NT2/D1 (cell line): ENCODE measurements around the gene SLC6A8.

Source experiments
- SUZ12 ChIP-seq: IDR thresholded peaks from 2 replicates; pipeline ENCODE4 v1.6.1; 2011; ENCODE audit not compliant: insufficient read length, insufficient read depth; ENCODE audit errors: extremely low read depth
- YY1 ChIP-seq: IDR thresholded peaks from 2 replicates; pipeline ENCODE4 v1.6.1; 2011; ENCODE audit not compliant: insufficient read length, insufficient read depth
- ZNF274 ChIP-seq: IDR thresholded peaks from 2 replicates; pipeline ENCODE4 v1.6.1; 2011; ENCODE audit warnings: mild to moderate bottlenecking, low read depth, low read length

- no peak for TF ChIP-seq ZNF274
- TF ChIP-seq YY1, result no peak
- TF ChIP-seq SUZ12, result no peak
Measured at GRCh38 chrX:153707406-153707805, 19.7 kb downstream of the SLC6A8 start.
